Endometrial microvascular endothelial cells (primary cell): ENCODE data around the gene NEK6. TPM values are rescaled to one million over a fixed set of nuclear protein-coding genes. Genes with fewer than 3 reads are reported as not detected.

Source experiments
- in situ Hi-C: cut with HindIII; loops from 2 replicates; pipeline ENCODE4 v1.10.0; 2017; ENCODE audit warnings: low sequenced_read_pairs, low pct_unique_long_range_greater_than_20kb; ENCODE audit errors: inconsistent ontology term
- total RNA-seq: library from RNA; depleted of rRNA; stranded (reverse); fragments of >200 nt; gene quantifications from one replicate; pipeline ENCODE4 v1.2.3, GENCODE V29; 2015; ENCODE audit errors: inconsistent ontology term

The NEK6 gene
- total RNA-seq, 1 donor from 2014 or later, result 40.0 TPM

- in situ Hi-C loops, result no loop called here
These were observed 13.9 kb downstream of the NEK6 start for GRCh38 chr9:124271660-124272059.

- in situ Hi-C loops, result no loop called here
These were observed 14.4 kb downstream of the NEK6 start for GRCh38 chr9:124272118-124272517.

- in situ Hi-C loops, result no loop called here
These were observed 15.2 kb downstream of the NEK6 start for GRCh38 chr9:124272979-124273378.

- in situ Hi-C loops, result no loop called here
These were observed 15.8 kb downstream of the NEK6 start for GRCh38 chr9:124273427-124274160.

- in situ Hi-C loops, result no loop called here
These were observed 16.5 kb downstream of the NEK6 start for GRCh38 chr9:124274226-124274625.

DNA sequence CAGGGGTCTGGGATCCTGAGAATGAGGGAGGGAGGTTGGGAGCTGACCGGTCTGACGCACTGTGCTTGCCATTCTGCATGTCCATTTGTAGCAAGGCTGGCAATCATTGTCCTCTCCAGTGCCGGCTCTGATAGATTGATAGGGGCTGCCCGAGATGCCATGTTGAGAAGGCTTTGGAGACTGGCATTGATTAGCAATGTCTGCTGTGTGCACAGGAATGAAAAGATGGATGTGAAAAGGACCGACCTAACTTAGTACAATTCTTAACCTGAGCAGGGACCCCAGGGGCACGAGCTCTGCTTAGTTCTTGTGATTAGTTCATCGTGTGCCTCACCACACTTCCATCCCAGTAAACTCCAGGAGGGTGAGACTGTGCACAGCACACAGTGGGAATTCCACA lies 17.0 kb downstream of the NEK6 start:
- in situ Hi-C loops, result no loop called here

DNA sequence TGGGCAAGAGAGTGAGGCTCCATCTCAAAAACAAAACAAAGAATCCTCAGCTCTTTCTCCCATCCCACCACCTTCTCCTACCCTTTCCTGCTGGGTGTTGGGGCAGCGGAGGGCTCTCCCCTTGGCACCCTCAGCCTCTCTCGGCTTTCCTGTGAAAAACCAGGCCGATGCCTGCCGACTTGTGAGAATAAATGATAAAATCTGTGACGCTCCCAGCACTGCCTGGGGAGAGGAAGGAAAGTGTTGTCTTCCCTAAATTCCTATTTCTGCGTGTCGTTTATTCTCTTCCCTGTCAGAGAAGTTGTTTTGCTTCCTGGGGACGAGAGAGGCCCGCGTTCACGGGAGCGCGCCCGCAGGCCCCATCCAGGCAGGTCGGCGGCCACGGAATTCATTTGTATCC lies 19.7 kb downstream of the NEK6 start:
- in situ Hi-C loops, result no loop called here

DNA sequence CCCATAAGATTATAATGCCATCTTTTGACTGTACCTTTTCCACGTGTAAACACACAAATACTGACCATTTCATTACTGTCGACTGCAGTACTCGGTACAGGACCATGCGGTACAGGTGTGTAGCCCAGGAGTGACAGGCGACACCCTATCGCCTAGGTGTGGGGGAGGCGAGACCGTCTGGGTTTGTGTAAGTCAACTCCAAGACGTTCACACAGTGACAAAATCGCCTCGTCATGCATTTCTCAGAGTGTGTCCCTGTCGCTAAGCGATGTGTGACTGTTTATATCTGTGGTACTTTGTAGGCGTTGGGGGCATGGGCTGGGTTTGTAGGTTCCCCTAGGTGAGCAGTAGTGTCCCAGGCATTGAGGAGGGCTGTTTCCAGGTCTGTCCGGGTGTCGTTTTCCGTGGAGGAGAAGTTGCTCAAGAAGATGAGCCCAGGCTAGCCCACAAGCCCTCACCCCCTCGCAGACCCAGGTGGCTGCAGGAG lies 20.3 kb downstream of the NEK6 start:
- in situ Hi-C loops, result no loop called here

- in situ Hi-C loops, result no loop called here
These were observed 21.9 kb downstream of the NEK6 start for GRCh38 chr9:124279531-124280175.

DNA sequence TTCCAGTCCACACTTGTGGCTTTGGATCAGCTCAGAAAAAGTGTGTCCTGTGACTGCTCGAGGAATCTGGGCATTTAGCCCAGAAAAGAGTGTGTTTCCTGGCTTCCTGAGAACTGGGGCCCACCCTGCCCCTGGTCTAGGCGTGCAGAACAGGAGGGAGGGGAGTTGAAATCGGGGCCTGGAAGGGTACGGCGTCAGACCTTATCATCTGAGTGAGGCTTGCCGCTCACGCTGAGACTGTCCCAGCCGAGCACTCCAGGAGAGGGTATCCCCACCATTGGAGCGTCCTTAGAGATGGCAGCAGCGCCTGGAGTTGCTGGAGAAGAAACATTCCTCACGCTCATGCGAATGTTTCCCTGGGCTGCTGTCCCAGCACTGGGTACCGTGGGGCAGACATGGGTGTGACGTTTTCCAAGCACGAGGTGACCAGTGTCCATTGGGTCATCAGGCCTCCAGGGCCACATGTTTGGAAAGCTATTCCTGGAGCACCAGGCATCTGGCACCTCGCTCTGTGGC lies 22.5 kb downstream of the NEK6 start:
- in situ Hi-C loops, result no loop called here

DNA sequence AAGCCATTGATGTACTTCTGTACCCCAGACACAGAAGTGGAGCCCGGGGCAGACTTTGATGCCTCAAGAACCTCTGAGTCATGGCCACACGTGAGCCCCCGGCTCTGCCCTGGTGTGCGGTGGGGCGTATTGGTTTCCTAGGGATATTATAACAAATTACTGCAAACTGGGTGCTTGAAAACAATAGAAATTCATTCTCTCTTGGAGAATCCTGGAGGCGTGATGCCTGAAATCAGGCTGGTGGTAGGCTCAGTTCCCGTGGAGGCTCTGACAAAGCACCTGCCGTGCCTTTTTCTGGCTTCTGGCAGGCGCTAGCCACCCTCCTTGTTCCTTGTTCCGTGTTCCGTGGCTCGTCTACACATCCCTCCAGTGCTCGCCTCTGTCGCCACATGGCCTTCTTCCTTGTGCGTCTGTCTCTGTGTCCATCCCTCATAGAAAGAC lies 24.2 kb downstream of the NEK6 start:
- in situ Hi-C loops, result no loop called here

DNA sequence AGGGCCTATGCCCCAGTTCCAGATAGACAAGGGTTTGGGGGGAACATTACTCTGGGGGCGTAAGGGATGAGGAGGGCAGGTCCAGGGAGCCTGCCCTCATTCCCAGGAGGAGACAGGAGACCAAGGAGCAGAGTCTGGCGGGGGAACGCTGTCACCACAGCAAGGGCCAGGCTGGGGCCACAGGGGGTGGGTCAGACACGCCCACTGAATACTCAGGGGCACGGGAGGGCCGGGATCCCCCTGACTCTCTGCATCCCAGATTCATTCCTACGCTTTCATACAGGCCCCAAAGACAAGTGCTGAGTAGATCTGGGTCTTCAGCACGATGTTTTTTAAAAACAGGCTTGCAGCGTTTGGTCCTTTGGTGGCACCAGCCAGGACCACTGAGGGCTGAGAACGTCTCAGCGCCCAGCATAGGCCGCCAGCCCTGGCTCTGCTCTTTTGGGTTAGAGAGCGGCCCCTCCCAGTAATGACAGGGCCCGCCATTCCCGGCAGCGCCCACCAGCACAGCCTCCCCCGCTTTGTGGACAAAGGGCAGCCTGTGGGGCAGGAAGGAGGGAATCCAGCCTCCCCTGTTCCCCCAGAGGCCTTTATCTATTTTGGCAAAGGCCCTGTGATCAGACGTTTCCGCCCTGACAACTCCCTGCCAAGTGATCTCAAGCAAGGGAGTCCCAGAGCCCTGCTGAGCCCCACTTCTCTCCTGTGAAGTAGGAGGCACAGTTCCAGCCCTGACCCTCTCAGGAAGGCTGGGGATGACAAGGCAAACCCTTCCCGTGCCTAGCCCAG lies 24.9 kb downstream of the NEK6 start:
- in situ Hi-C loops, result no loop called here

DNA sequence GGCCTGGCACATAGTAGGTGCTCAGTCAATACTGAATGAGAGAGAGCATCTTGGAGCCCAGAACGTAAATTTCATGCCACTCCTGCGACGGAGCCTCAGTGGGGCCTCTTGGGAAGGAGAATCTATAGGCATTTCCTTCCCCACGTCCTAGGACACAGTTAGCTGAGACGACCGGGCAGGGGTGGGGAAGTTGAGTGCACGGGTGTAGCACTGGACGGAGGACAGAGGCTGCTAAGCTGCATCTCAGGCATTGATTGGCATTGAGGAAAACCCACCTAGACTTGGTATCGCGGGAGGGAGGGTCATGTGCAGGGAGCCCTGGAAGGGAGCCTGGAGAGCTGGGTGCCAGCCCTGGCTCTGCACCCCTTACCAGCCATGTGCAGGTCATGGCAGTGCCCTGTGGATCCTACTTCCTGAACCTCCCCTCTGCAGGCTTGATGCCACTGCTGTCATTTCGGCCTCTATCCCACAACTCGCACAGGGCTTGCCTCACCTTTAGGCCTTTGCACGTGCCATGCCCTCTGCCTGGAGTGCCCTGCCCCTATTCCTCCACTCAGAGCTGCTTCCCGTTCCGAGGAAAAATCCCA lies 25.6 kb downstream of the NEK6 start:
- in situ Hi-C loops, result no loop called here

DNA sequence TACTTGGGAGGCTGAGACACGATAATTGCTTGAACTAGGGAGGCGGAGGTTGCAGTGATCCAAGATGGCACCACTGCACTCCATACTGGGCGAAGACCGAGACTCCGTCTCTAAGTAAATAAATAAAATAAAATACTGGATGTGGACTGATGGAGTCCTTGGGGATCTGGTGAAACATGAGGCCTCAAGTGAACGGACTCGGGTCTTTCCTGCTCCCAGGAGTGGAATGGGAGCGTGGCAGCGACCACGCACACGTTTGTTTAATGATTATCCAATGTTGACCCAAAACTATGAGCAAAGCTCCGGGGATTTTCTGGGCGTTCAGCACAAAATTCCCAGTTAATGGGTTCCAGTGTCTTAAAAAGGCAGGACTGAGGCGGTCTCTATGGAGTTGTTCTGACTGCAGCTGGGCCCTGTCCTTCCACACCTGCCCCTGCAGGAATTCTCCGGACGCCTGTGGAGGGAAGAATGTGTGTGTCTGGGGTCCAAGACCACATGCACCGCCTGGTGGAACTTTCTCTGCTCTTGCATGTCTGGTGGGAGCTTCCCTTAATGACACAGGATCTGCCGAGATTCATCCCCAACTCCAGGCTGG lies 26.6 kb downstream of the NEK6 start:
- in situ Hi-C loops, result no loop called here

GRCh38 chr9:124284940-124285441 lies 27.2 kb downstream of the NEK6 start:
- in situ Hi-C loops, result no loop called here

GRCh38 chr9:124285490-124285889 lies 27.7 kb downstream of the NEK6 start:
- in situ Hi-C loops, result no loop called here

DNA sequence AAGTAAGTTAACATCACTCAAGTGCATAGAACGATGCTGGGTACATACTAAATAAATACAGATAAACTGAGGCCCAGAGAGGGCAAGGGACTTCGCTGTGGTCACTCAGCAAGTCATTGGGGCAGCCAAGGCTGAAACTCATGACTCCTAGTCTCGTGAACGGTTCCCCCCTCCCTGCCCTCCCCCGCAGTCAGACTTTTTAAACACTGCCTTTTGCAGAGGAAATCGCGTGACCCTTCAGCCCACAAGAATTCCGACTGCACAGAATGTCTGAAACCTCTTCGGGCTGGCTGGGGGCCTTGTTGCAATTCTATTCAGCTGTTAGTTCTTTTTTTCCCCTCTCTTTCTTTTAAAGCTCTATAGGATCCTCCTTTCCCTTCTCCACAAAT lies 28.1 kb downstream of the NEK6 start:
- in situ Hi-C loops, result no loop called here

GRCh38 chr9:124286292-124286931 lies 28.7 kb downstream of the NEK6 start:
- in situ Hi-C loops, result no loop called here
